HFFc6 (cell line): ENCODE measurements around the gene TTLL3. TPM values are rescaled to one million over a fixed set of nuclear protein-coding genes. Genes with fewer than 3 reads are reported as not detected.

Experiments used
- DNase-seq: peaks from one replicate; pipeline ENCODE4 v3.0.0-alpha.2; 2018
- H3K27ac Mint-ChIP-seq: 2 replicates; pipeline ENCODE4 v1.8.0; 2020; ENCODE audit warnings: mild to moderate bottlenecking, mixed read lengths
- H3K27me3 Mint-ChIP-seq: 2 replicates; pipeline ENCODE4 v1.8.0; 2021; ENCODE audit warnings: mild to moderate bottlenecking, moderate library complexity, mixed read lengths; ENCODE audit not compliant: insufficient read depth
- H3K36me3 Mint-ChIP-seq: 2 replicates; pipeline ENCODE4 v1.8.0; 2021; ENCODE audit warnings: low read depth, mixed read lengths
- H3K4me1 Mint-ChIP-seq: 2 replicates; pipeline ENCODE4 v1.8.0; 2020; ENCODE audit warnings: low read depth, mixed read lengths
- H3K4me3 Mint-ChIP-seq: 2 replicates; pipeline ENCODE4 v1.8.0; 2020; ENCODE audit warnings: mild to moderate bottlenecking, moderate library complexity, mixed read lengths
- H3K9me3 Mint-ChIP-seq: 2 replicates; pipeline ENCODE4 v1.8.0; 2020; ENCODE audit warnings: mild to moderate bottlenecking, mixed read lengths
- CTCF ChIP-seq: fragments of 200-600 bp; sonication (generic); IDR thresholded peaks from 2 replicates; pipeline ENCODE4 v1.5.0; 2021; ENCODE audit warnings: antibody characterized with exemption, mild to moderate bottlenecking
- total RNA-seq, 6 experiments: library from RNA; stranded (reverse); fragmentation: NEBNext Ultra II Directional; extraction: Animal tissue kit (Norgen Biotek cat#: 25700); gene quantifications; 2 replicates in 1 of 6; 3 replicates in 5 of 6; pipeline ENCODE4 v1.2.3, GENCODE V29; 2021

The TTLL3 gene
- total RNA-seq, 6 experiments from 2014 or later, result 14.1 to 20.5 (median 16.0) TPM

- TF ChIP-seq CTCF, result no peak; the same call in 1 of the 2 replicates
- H3K36me3 Mint-ChIP-seq, result peaks cover 49% of the 10 kb centered on the region
These were observed 17.5 kb upstream of the TTLL3 start, which contains the start of the genes ARPC4 and TADA3 for GRCh38 chr3:9792405-9793160. ARPC4 (plus strand) TSS chr3:9793082; CDS start chr3:9793122, 40 bp downstream. TADA3 (minus strand) TSS chr3:9792473; CDS start chr3:9791466, 1,007 bp downstream.

DNA sequence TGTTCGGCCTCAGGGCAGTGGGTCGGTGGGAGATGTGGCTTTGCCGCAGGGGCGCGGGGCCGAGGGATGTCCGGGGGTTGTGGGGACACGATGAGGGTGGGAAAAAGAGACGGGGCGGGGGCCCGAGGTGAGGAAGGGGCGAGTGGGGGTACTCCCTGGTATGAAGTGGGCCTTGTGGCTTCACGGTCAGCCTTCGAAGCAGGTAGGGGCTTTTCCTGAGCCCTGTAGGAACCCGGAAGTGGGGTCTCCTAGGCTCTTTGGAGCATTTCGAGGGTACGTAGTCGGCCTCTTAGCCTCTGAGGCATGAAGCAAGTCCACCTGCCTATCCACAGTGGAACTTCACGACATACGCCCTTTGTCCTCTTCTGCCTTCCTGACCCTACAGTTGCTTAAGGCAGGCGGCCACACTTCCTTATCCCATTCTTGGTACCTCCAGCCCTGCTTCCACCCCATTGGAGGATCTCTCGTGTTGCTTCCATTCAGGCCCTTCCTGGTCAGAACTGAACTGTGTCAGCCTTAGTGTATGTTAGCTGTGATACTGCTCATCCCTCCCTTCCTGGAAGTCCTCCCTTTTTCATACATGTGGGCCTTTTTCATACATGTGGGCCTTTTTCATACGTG is 16.8 kb upstream of the TTLL3 start:
- peaks cover 2% of the 10 kb centered on the region for H3K27me3 Mint-ChIP-seq
- H3K4me1 Mint-ChIP-seq, result peaks cover 47% of the 10 kb centered on the region
- peak overlapping the region; percentile 100 for H3K27ac Mint-ChIP-seq
- H3K36me3 Mint-ChIP-seq, result peaks cover 47% of the 10 kb centered on the region
- peak overlapping the region; percentile 94 for H3K4me3 Mint-ChIP-seq
- no peaks in the 10 kb centered on the region for H3K9me3 Mint-ChIP-seq
- DNase-seq, result peak; percentile 53
- TF ChIP-seq CTCF, result no peak

More at GRCh38 chr3:9792405-9793160, 17.5 kb upstream of the TTLL3 start, which contains the start of the genes ARPC4 and TADA3:
- H3K4me3 Mint-ChIP-seq, result peak within 1 kb of the TSS; percentile 94
- H3K9me3 Mint-ChIP-seq, result no peaks in the 10 kb centered on the region
- peaks cover 2% of the 10 kb centered on the region for H3K27me3 Mint-ChIP-seq
- H3K4me1 Mint-ChIP-seq, result peaks cover 45% of the 10 kb centered on the region
- H3K27ac Mint-ChIP-seq, result peak within 1 kb of the TSS; percentile 100
- peak; percentile 95 for DNase-seq

- no peak for TF ChIP-seq CTCF
- peaks cover 42% of the 10 kb centered on the region for H3K36me3 Mint-ChIP-seq
- H3K4me3 Mint-ChIP-seq, result peak overlapping the region; percentile 94
- peak overlapping the region; percentile 57; the same call in 1 of the 2 replicates for H3K27ac Mint-ChIP-seq
- H3K27me3 Mint-ChIP-seq, result peaks cover 2% of the 10 kb centered on the region
- no peaks in the 10 kb centered on the region for H3K9me3 Mint-ChIP-seq
- peaks cover 47% of the 10 kb centered on the region for H3K4me1 Mint-ChIP-seq
- DNase-seq, result no peak
These were observed 15.7 kb upstream of the TTLL3 start for GRCh38 chr3:9794400-9794799.

GRCh38 chr3:9795207-9795606 is 14.9 kb upstream of the TTLL3 start:
- peaks cover 45% of the 10 kb centered on the region for H3K4me1 Mint-ChIP-seq
- H3K27me3 Mint-ChIP-seq, result peaks cover 2% of the 10 kb centered on the region
- H3K36me3 Mint-ChIP-seq, result peaks cover 41% of the 10 kb centered on the region
- no peak for TF ChIP-seq CTCF
- H3K9me3 Mint-ChIP-seq, result no peaks in the 10 kb centered on the region
- no peak for DNase-seq
- peak overlapping the region; percentile 58; the same call in 1 of the 2 replicates for H3K27ac Mint-ChIP-seq
- H3K4me3 Mint-ChIP-seq, result peak overlapping the region; percentile 71

- H3K27me3 Mint-ChIP-seq, result no peaks in the 10 kb centered on the region; the same call in none of the 2 replicates
- peaks cover 37% of the 10 kb centered on the region for H3K36me3 Mint-ChIP-seq
- no peak for TF ChIP-seq CTCF
- H3K4me3 Mint-ChIP-seq, result no peak overlapping the region
- no peak for DNase-seq
- H3K4me1 Mint-ChIP-seq, result peaks cover 27% of the 10 kb centered on the region
- 0 out of 2 replicates have a peak overlapping the region, but pooled peaks have one; percentile 12 for H3K27ac Mint-ChIP-seq
- no peaks in the 10 kb centered on the region for H3K9me3 Mint-ChIP-seq
These were observed 12.7 kb upstream of the TTLL3 start for GRCh38 chr3:9797196-9797945.
